ENCODE results near the gene ATG3. TPM values are rescaled to one million over a fixed set of nuclear protein-coding genes. Genes with fewer than 3 reads are reported as not detected.

ATG3 gene
- polyA plus RNA-seq, 1 donor (not counting 4 experiments of a cell fraction or from before 2014, with no cell fraction given), result 61.3 TPM

DNA sequence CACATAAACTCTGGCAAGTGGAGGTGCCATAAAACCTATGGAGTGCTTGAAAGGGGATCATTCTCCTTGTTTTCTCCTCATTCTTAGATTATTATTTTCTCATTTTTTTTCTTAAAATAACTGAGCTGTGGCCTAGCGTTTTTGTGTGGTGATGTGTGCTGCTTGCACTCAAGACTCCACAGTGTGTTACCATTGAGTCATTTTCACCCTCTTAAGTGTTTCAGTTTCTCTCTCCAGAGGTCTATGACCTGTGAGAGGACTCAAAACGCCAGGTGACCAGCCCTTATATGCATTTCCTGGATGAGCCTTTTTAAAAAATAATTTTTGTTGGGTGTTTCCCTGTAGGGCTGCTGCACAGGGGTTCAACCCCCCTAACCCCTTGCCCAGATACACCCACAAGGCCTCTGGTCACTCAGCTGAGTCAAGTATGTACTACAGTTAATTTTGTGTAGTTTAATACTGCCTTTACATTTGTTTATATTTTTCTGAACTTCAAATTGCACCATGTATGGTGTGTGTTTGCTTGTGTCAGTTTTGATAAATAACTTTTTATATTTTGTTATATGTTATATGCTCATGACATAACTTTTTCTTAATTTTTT is 47.1 kb downstream of the ATG3 start:
- no peaks in the 10 kb centered on the region for H3K27me3 ChIP-seq (ENCODE audit: control insufficient read depth, extremely low read depth, insufficient read depth, low read length)
- no peak overlapping the region for H3K4me2 ChIP-seq (ENCODE audit: control insufficient read depth, extremely low read depth, insufficient read depth, low read depth, low read length)
- DNase-seq (ENCODE audit: low read depth, low spot score), result no peak
- H4K20me1 ChIP-seq (ENCODE audit: control insufficient read depth, extremely low read depth, insufficient read depth, low read length), result no peaks in the 10 kb centered on the region
- H3K27ac ChIP-seq (ENCODE audit: control insufficient read depth, insufficient read depth, low read length), result no peak overlapping the region
- dilution Hi-C loops (cut with MboI; ENCODE audit: extremely low pct_ligation_motif_present, low sequenced_read_pairs), result loop anchor here (25.0 kb wide), 1 partner anchor 177 kb away; the partner anchor contains the start of gene CD200
- H3K36me3 ChIP-seq (ENCODE audit: control insufficient read depth in 2 of 2, extremely low read depth in 1 of 2, insufficient read depth in 2 of 2, low read length in 2 of 2), result no peaks in the 10 kb centered on the region
- no peaks in the 10 kb centered on the region for H3K9me1 ChIP-seq (ENCODE audit: control insufficient read depth, extremely low read depth, insufficient read depth, low read length)
- no peaks in the 10 kb centered on the region for H3K9me3 ChIP-seq (ENCODE audit: control insufficient read depth, low read depth, low read length)
- no peak overlapping the region for H3K9ac ChIP-seq (ENCODE audit: control insufficient read depth, extremely low read depth, insufficient read depth, low read length)
- H2AFZ ChIP-seq (ENCODE audit: control insufficient read depth, low read length), result no peak overlapping the region
- TF ChIP-seq EZH2 (IDR thresholded peaks at IDR 0.05; ENCODE audit: low read length), result no peak
- H3K79me2 ChIP-seq (ENCODE audit: control insufficient read depth, insufficient read depth, low read length), result no peaks in the 10 kb centered on the region
- H3K4me3 ChIP-seq (ENCODE audit: control insufficient read depth in 2 of 3, extremely low read depth in 1 of 3, insufficient read depth in 2 of 3, low read depth in 1 of 3, low read length in 3 of 3), result no peak overlapping the region
- no peaks in the 10 kb centered on the region for H3K4me1 ChIP-seq (ENCODE audit: control insufficient read depth, extremely low read depth, insufficient read depth, low read length)
- no peak for FAIRE-seq

DNA sequence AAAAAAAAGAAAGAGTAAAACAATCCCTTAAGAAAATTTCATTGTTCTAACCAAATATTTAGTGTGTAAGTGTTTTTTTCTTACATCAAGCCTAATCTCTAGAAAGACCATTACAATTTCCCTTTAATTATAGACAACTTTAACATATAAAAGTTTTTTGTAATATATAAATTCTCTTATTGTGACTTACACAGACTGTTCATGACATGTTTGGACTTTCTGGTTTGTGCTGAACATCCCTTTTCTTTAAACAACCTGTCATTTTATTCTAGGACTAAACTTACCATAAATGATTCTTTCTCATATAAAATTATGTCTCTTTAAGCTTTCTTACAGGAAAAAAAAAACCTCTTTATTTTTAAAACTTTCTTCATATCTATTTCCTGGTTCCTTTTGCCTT is 49.4 kb downstream of the ATG3 start:
- DNase-seq (ENCODE audit: low read depth, low spot score) (no peak), FAIRE-seq (no peak)
- no peaks in the 10 kb centered on the region for H3K4me1 ChIP-seq (ENCODE audit: control insufficient read depth, extremely low read depth, insufficient read depth, low read length)
- no peaks in the 10 kb centered on the region for H3K36me3 ChIP-seq (ENCODE audit: control insufficient read depth in 2 of 2, extremely low read depth in 1 of 2, insufficient read depth in 2 of 2, low read length in 2 of 2)
- TF ChIP-seq, protein P1, sequence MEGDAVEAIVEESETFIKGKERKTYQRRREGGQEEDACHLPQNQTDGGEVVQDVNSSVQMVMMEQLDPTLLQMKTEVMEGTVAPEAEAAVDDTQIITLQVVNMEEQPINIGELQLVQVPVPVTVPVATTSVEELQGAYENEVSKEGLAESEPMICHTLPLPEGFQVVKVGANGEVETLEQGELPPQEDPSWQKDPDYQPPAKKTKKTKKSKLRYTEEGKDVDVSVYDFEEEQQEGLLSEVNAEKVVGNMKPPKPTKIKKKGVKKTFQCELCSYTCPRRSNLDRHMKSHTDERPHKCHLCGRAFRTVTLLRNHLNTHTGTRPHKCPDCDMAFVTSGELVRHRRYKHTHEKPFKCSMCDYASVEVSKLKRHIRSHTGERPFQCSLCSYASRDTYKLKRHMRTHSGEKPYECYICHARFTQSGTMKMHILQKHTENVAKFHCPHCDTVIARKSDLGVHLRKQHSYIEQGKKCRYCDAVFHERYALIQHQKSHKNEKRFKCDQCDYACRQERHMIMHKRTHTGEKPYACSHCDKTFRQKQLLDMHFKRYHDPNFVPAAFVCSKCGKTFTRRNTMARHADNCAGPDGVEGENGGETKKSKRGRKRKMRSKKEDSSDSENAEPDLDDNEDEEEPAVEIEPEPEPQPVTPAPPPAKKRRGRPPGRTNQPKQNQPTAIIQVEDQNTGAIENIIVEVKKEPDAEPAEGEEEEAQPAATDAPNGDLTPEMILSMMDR (optimal IDR thresholded peaks at IDR 0.05 in 1 of 3, IDR thresholded peaks at IDR 0.05 in 1 of 3, conservative IDR thresholded peaks at IDR 0.05 in 1 of 3; ENCODE audit: extremely low read depth in 1 of 3, insufficient read depth in 2 of 3, low read length in 3 of 3), result no peak
- no peak for TF ChIP-seq EZH2 (IDR thresholded peaks at IDR 0.05; ENCODE audit: low read length)
- no peak overlapping the region for H3K4me2 ChIP-seq (ENCODE audit: control insufficient read depth, extremely low read depth, insufficient read depth, low read depth, low read length)
- H4K20me1 ChIP-seq (ENCODE audit: control insufficient read depth, extremely low read depth, insufficient read depth, low read length), result no peaks in the 10 kb centered on the region
- H3K9ac ChIP-seq (ENCODE audit: control insufficient read depth, extremely low read depth, insufficient read depth, low read length), result no peak overlapping the region
- no peaks in the 10 kb centered on the region for H3K79me2 ChIP-seq (ENCODE audit: control insufficient read depth, insufficient read depth, low read length)
- no peaks in the 10 kb centered on the region for H3K9me1 ChIP-seq (ENCODE audit: control insufficient read depth, extremely low read depth, insufficient read depth, low read length)
- H3K27me3 ChIP-seq (ENCODE audit: control insufficient read depth, extremely low read depth, insufficient read depth, low read length), result no peaks in the 10 kb centered on the region
- dilution Hi-C loops (cut with MboI; ENCODE audit: extremely low pct_ligation_motif_present, low sequenced_read_pairs), result loop anchor here (25.0 kb wide), 1 partner anchor 175 kb away; the partner anchor contains the start of gene CD200
- H3K27ac ChIP-seq (ENCODE audit: control insufficient read depth, insufficient read depth, low read length), result no peak overlapping the region
- H3K4me3 ChIP-seq (ENCODE audit: control insufficient read depth in 2 of 3, extremely low read depth in 1 of 3, insufficient read depth in 2 of 3, low read depth in 1 of 3, low read length in 3 of 3), result no peak overlapping the region
- H2AFZ ChIP-seq (ENCODE audit: control insufficient read depth, low read length), result no peak overlapping the region
- H3K9me3 ChIP-seq (ENCODE audit: control insufficient read depth, low read depth, low read length), result no peaks in the 10 kb centered on the region

DNA sequence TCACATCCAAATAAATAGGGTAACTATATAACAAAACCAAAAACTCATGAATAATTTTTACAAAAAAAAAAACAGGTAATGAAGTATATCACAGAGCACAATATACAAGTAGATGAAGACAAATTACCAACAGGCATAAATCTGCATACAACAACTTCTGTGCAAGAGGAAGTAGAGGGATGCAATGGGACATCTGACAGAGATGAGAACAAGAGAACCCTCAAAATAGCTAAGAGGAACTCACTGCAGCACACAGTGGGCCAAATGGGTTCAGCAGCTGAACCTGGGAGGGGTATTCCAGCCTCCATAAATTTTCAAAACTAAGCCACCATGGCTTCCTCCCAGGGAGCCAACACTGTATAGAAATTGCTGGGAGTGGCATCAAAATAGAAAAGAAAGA is 52.9 kb downstream of the ATG3 start:
- H3K79me2 ChIP-seq (ENCODE audit: control insufficient read depth, insufficient read depth, low read length), result no peaks in the 10 kb centered on the region
- no peak overlapping the region for H3K4me2 ChIP-seq (ENCODE audit: control insufficient read depth, extremely low read depth, insufficient read depth, low read depth, low read length)
- no peak overlapping the region for H2AFZ ChIP-seq (ENCODE audit: control insufficient read depth, low read length)
- dilution Hi-C loops (cut with MboI; ENCODE audit: extremely low pct_ligation_motif_present, low sequenced_read_pairs), result loop anchor here (25.0 kb wide), 1 partner anchor 172 kb away; the partner anchor contains the start of gene CD200
- no peak overlapping the region for H3K27ac ChIP-seq (ENCODE audit: control insufficient read depth, insufficient read depth, low read length)
- H3K36me3 ChIP-seq (ENCODE audit: control insufficient read depth in 2 of 2, extremely low read depth in 1 of 2, insufficient read depth in 2 of 2, low read length in 2 of 2), result no peaks in the 10 kb centered on the region
- no peak overlapping the region for H3K4me3 ChIP-seq (ENCODE audit: control insufficient read depth in 2 of 3, extremely low read depth in 1 of 3, insufficient read depth in 2 of 3, low read depth in 1 of 3, low read length in 3 of 3)
- no peaks in the 10 kb centered on the region for H4K20me1 ChIP-seq (ENCODE audit: control insufficient read depth, extremely low read depth, insufficient read depth, low read length)
- no peaks in the 10 kb centered on the region for H3K4me1 ChIP-seq (ENCODE audit: control insufficient read depth, extremely low read depth, insufficient read depth, low read length)
- H3K9ac ChIP-seq (ENCODE audit: control insufficient read depth, extremely low read depth, insufficient read depth, low read length), result no peak overlapping the region
- FAIRE-seq (no peak), DNase-seq (ENCODE audit: low read depth, low spot score) (no peak)
- H3K9me3 ChIP-seq (ENCODE audit: control insufficient read depth, low read depth, low read length), result no peaks in the 10 kb centered on the region
- H3K9me1 ChIP-seq (ENCODE audit: control insufficient read depth, extremely low read depth, insufficient read depth, low read length), result no peaks in the 10 kb centered on the region
- no peak for TF ChIP-seq EZH2 (IDR thresholded peaks at IDR 0.05; ENCODE audit: low read length)
- TF ChIP-seq, protein P1 (optimal IDR thresholded peaks at IDR 0.05 in 1 of 3, IDR thresholded peaks at IDR 0.05 in 1 of 3, conservative IDR thresholded peaks at IDR 0.05 in 1 of 3; ENCODE audit: extremely low read depth in 1 of 3, insufficient read depth in 2 of 3, low read length in 3 of 3), result no peak
- H3K27me3 ChIP-seq (ENCODE audit: control insufficient read depth, extremely low read depth, insufficient read depth, low read length), result no peaks in the 10 kb centered on the region
